Measurements from ENCODE around the gene YY2. TPM values are rescaled to one million over a fixed set of nuclear protein-coding genes. Genes with fewer than 3 reads are reported as not detected.

The YY2 gene
- total and polyA plus RNA-seq, 2 of the 8 experiments (the other 6 are each of a cell fraction or from before 2014, with no cell fraction given) = 0.60 to 1.5 TPM

DNA sequence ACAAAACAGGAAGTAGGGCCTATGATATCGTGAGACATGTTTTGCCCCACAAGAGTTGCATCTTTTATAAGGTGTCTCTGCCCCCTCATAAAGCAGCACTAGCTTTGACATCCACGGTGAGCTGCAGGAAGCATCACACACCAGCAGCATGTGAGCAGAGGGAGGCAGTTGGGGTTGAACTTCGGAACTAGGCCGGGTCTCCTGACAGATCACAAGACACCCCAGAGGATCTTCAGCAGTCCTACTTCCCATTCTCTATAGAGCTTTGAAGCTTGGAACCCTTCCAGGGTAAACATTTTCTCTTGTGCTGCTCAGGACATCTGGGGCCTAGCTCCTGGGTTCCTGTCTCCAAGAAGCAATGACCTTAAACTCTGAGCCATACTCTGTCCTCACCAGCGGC lies 27.5 kb downstream of the YY2 start:
- H4K91ac ChIP-seq (replicated peaks; ENCODE audit: insufficient read length, low read length) = no peak overlapping the region
- TF ChIP-seq KDM1A (IDR thresholded peaks at IDR 0.05; ENCODE audit: borderline replicate concordance, low read length) (no peak), RNF2 (IDR thresholded peaks at IDR 0.05; ENCODE audit: borderline replicate concordance, low read depth, low read length, missing control alignments, poor library complexity, severe bottlenecking) (no peak), MAFK (IDR thresholded peaks at IDR 0.05; ENCODE audit: low read depth, low read length) (no peak), HDAC2 (IDR thresholded peaks at IDR 0.05; ENCODE audit: borderline replicate concordance in 1 of 2, low read depth in 2 of 2, low read length in 2 of 2) (no peak), GABPA (IDR thresholded peaks at IDR 0.05; ENCODE audit: borderline replicate concordance, insufficient read depth, low read length) (no peak), RBBP5 (IDR thresholded peaks at IDR 0.05; ENCODE audit: borderline replicate concordance, low read depth, low read length) (no peak), EGR1 (IDR thresholded peaks at IDR 0.05; ENCODE audit: borderline replicate concordance, low read depth, low read length) (no peak), TAF1 (IDR thresholded peaks at IDR 0.05; ENCODE audit: low read depth, low read length) (no peak), SP4 (IDR thresholded peaks at IDR 0.05; ENCODE audit: low read length) (no peak), EP300 (IDR thresholded peaks at IDR 0.05; ENCODE audit: borderline replicate concordance in 1 of 2, low read depth in 2 of 2, low read length in 2 of 2) (no peak)
- TF ChIP-seq, protein P1, sequence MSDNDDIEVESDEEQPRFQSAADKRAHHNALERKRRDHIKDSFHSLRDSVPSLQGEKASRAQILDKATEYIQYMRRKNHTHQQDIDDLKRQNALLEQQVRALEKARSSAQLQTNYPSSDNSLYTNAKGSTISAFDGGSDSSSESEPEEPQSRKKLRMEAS (IDR thresholded peaks at IDR 0.05) = no peak
- TF ChIP-seq, protein P2, sequence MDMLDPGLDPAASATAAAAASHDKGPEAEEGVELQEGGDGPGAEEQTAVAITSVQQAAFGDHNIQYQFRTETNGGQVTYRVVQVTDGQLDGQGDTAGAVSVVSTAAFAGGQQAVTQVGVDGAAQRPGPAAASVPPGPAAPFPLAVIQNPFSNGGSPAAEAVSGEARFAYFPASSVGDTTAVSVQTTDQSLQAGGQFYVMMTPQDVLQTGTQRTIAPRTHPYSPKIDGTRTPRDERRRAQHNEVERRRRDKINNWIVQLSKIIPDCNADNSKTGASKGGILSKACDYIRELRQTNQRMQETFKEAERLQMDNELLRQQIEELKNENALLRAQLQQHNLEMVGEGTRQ (IDR thresholded peaks at IDR 0.05; ENCODE audit: low read length) = no peak

More for the DNA sequence above, 27.5 kb downstream of the YY2 start:
- H2BK15ac ChIP-seq (ENCODE audit: low read length) = no peak overlapping the region
- POLR2A ChIA-PET (ENCODE audit: partially characterized antibody) = interaction anchor here (0.6 kb wide), 1 partner anchor 172 kb away, joined by 3 read pairs; no protein-coding TSS in a partner anchor
- H2BK20ac ChIP-seq (ENCODE audit: low read length) = no peak overlapping the region
- H3K79me2 ChIP-seq (ENCODE audit: control insufficient read depth in 1 of 2, insufficient read depth in 2 of 2, low read length in 2 of 2) = no peaks in the 10 kb centered on the region
- FAIRE-seq (no peak), DNase-seq (ENCODE audit: low read depth in 1 of 2, low spot score in 2 of 2) (no peak)
- CTCF ChIA-PET (ENCODE audit: partially characterized antibody) = interaction anchor here (0.9 kb wide), 1 partner anchor 22 kb away, joined by 3 read pairs; no protein-coding TSS in a partner anchor
- H3K23me2 ChIP-seq (ENCODE audit: low read depth, low read length) = no peaks in the 10 kb centered on the region
- no peak overlapping the region for H3K9ac ChIP-seq (replicated peaks in 1 of 4; ENCODE audit: extremely low read depth in 1 of 4, low read depth in 3 of 4, low read length in 3 of 4)
- H3K4me3 ChIP-seq (ENCODE audit: extremely low read depth in 1 of 4, insufficient read depth in 2 of 4, low read depth in 3 of 4, low read length in 4 of 4) = no peak overlapping the region
- H4K5ac ChIP-seq (ENCODE audit: insufficient read length, low read depth, low read length) = no peak overlapping the region
- WGBS, 2 experiments (ENCODE audit: extremely low coverage in 1 of 2, insufficient coverage in 1 of 2, insufficient read length in 1 of 2, insufficient replicate concordance in 2 of 2, low coverage in 1 of 2, low lambda C conversion rate in 2 of 2, missing lambda C conversion rate in 1 of 2) = 94% methylated on average over 5 of the region's 5 CpGs; no CpG with 5 or more reads in 1 of the 2 experiments
- H4K20me1 ChIP-seq (replicated peaks in 1 of 2; ENCODE audit: control insufficient read depth in 1 of 2, insufficient read depth in 2 of 2, low read length in 2 of 2) = no peaks in the 10 kb centered on the region
- no peak overlapping the region for H3K56ac ChIP-seq (replicated peaks; ENCODE audit: insufficient read length, low read depth, low read length)
- no peak overlapping the region for H4K8ac ChIP-seq (ENCODE audit: extremely low read depth, insufficient read depth, low read length)
- no peak overlapping the region for H3K4ac ChIP-seq (replicated peaks; ENCODE audit: insufficient read length, low read depth, low read length)
- H2BK12ac ChIP-seq (ENCODE audit: low read depth, low read length) = no peak overlapping the region
- no peaks in the 10 kb centered on the region for H3K4me1 ChIP-seq (replicated peaks in 1 of 4; ENCODE audit: control insufficient read depth in 3 of 4, insufficient read depth in 4 of 4, low read length in 3 of 4)
- H2AK5ac ChIP-seq (ENCODE audit: low read depth, low read length) = no peak overlapping the region
- no peak overlapping the region for H2AFZ ChIP-seq (ENCODE audit: low read length)
- no peak overlapping the region for H3K14ac ChIP-seq (ENCODE audit: insufficient read length)
- H2BK120ac ChIP-seq (replicated peaks; ENCODE audit: low read depth, low read length) = no peak overlapping the region
- H3K18ac ChIP-seq (ENCODE audit: extremely low read depth, low read length) = no peak overlapping the region
- no peaks in the 10 kb centered on the region for H3K79me1 ChIP-seq (ENCODE audit: low read depth, low read length)
- H3K9me3 ChIP-seq (ENCODE audit: insufficient read depth in 2 of 2, low read depth in 1 of 2, low read length in 1 of 2) = no peaks in the 10 kb centered on the region
- no peak overlapping the region for H2BK5ac ChIP-seq (ENCODE audit: low read depth, low read length)
- H3K36me3 ChIP-seq (ENCODE audit: control insufficient read depth in 2 of 4, insufficient read depth in 4 of 4, low read length in 3 of 4) = no peaks in the 10 kb centered on the region
- H3K27ac ChIP-seq (ENCODE audit: low read depth, low read length) = no peak overlapping the region
- no peak overlapping the region for H3K23ac ChIP-seq (ENCODE audit: insufficient read length)
- no peak overlapping the region for H3K4me2 ChIP-seq (ENCODE audit: insufficient read depth in 1 of 2, low read depth in 2 of 2, low read length in 2 of 2)
- no peaks in the 10 kb centered on the region for H3K27me3 ChIP-seq (replicated peaks in 1 of 4; ENCODE audit: control insufficient read depth in 3 of 4, extremely low read depth in 1 of 4, insufficient read depth in 3 of 4, low read length in 3 of 4)
